NCI-H1105 (cell line): ENCODE results near the gene ZBTB14.

Experiments used
- DNase-seq: peaks from one replicate; lab custom pipeline; 2025; lab: John Stamatoyannopoulos, UW

The ZBTB14 gene

GRCh38 chr18:5288517-5288935 lies 7.0 kb downstream of the ZBTB14 start:
- DNase-seq, result no peak

- no peak for DNase-seq
Observed at GRCh38 chr18:5287854-5288253, 7.7 kb downstream of the ZBTB14 start.

- no peak for DNase-seq
Observed at GRCh38 chr18:5286525-5286924, 9.0 kb downstream of the ZBTB14 start.

GRCh38 chr18:5285326-5285725 lies 10.2 kb downstream of the ZBTB14 start:
- peak; percentile 38 for DNase-seq

GRCh38 chr18:5284808-5285207 lies 10.7 kb downstream of the ZBTB14 start:
- no peak for DNase-seq

- no peak for DNase-seq
Observed at GRCh38 chr18:5282770-5283169, 12.8 kb downstream of the ZBTB14 start.

- no peak for DNase-seq
Observed at GRCh38 chr18:5276947-5277346, 18.6 kb downstream of the ZBTB14 start.

GRCh38 chr18:5275872-5276271 lies 19.7 kb downstream of the ZBTB14 start:
- no peak for DNase-seq

GRCh38 chr18:5268874-5269273 lies 26.7 kb downstream of the ZBTB14 start:
- no peak for DNase-seq

- DNase-seq, result no peak
Observed at GRCh38 chr18:5266721-5267120, 28.8 kb downstream of the ZBTB14 start.

- no peak for DNase-seq
Observed at GRCh38 chr18:5253910-5254309, 41.6 kb downstream of the ZBTB14 start.

- DNase-seq, result no peak
Observed at GRCh38 chr18:5251117-5251516, 44.4 kb downstream of the ZBTB14 start.

- DNase-seq, result no peak
Observed at GRCh38 chr18:5250603-5251002, 44.9 kb downstream of the ZBTB14 start.

GRCh38 chr18:5244941-5245340 lies 50.6 kb downstream of the ZBTB14 start:
- no peak for DNase-seq

GRCh38 chr18:5239447-5239846 lies 56.1 kb downstream of the ZBTB14 start:
- DNase-seq, result no peak
